CD14-positive monocyte (primary cell): ENCODE results near the gene TEX29. TPM values are rescaled to one million over a fixed set of nuclear protein-coding genes. Genes with fewer than 3 reads are reported as not detected.

Experiments used
- DNase-seq, 3 donors: peaks; one replicate each; pipeline ENCODE4 v3.0.0-alpha.2; 2011 to 2022
- H2AFZ ChIP-seq: 2 replicates; pipeline ENCODE4 v1.6.0; 2012; ENCODE audit warnings: mild to moderate bottlenecking, low read depth, low read length, inconsistent platforms; ENCODE audit not compliant: insufficient read depth, poor library complexity, severe bottlenecking
- H3K27ac ChIP-seq, 2 donors: 1 replicate in 1 of 2; 2 replicates in 1 of 2; pipeline ENCODE4 v1.5.1; 2012 to 2013; ENCODE audit warnings: low read length in 2 of 2, control low read depth in 1 of 2, inconsistent platforms in 1 of 2, low read depth in 1 of 2, mild to moderate bottlenecking in 1 of 2
- H3K27me3 ChIP-seq, 2 donors: one replicate each; pipeline versions ENCODE4 v1.6.0 to v1.6.1; 2011 to 2013; ENCODE audit warnings: low read length in 2 of 2; ENCODE audit not compliant: control insufficient read depth in 2 of 2, insufficient read depth in 2 of 2
- H3K36me3 ChIP-seq, 2 donors: replicated peaks in 1 of 2; 1 replicate in 1 of 2; 2 replicates in 1 of 2; pipeline versions ENCODE4 v1.5.1 to v1.6.1; 2012 to 2013; ENCODE audit warnings: low read length in 2 of 2, control low read depth in 1 of 2, inconsistent platforms in 1 of 2, mild to moderate bottlenecking in 1 of 2; ENCODE audit not compliant: insufficient read depth in 2 of 2, control insufficient read depth in 1 of 2
- H3K4me1 ChIP-seq, 2 donors: 1 replicate in 1 of 2; 2 replicates in 1 of 2; pipeline versions ENCODE4 v1.5.1 to v1.6.1; 2012 to 2013; ENCODE audit warnings: low read length in 2 of 2, control low read depth in 1 of 2, inconsistent platforms in 1 of 2, mild to moderate bottlenecking in 1 of 2, moderate library complexity in 1 of 2; ENCODE audit not compliant: insufficient read depth in 2 of 2, control insufficient read depth in 1 of 2
- H3K4me2 ChIP-seq: replicated peaks from 2 replicates; pipeline ENCODE3; 2012; ENCODE audit warnings: low read length, moderate library complexity, mild to moderate bottlenecking; ENCODE audit not compliant: poor library complexity, severe bottlenecking; ENCODE audit errors: extremely low read depth
- H3K4me3 ChIP-seq, 3 experiments: fragments of 200-600 bp in 1 of 3; sonication (generic) in 1 of 3; replicated peaks in 1 of 3; 1 replicate in 2 of 3; 2 replicates in 1 of 3; pipeline ENCODE4 v1.5.1; 2011 to 2013; ENCODE audit warnings: low read length in 3 of 3, mild to moderate bottlenecking in 3 of 3, control low read depth in 2 of 3, low read depth in 2 of 3, inconsistent platforms in 1 of 3, moderate library complexity in 1 of 3
- H3K79me2 ChIP-seq: 2 replicates; pipeline ENCODE4 v1.6.0; 2012; ENCODE audit warnings: mild to moderate bottlenecking, control low read depth, inconsistent platforms, low read length, moderate library complexity; ENCODE audit not compliant: insufficient read depth
- H3K9ac ChIP-seq: 2 replicates; pipeline ENCODE4 v1.6.0; 2017; ENCODE audit warnings: low read length, mild to moderate bottlenecking; ENCODE audit not compliant: insufficient read depth, poor library complexity, severe bottlenecking
- H3K9me3 ChIP-seq, 2 donors: replicated peaks in 1 of 2; 1 replicate in 1 of 2; 2 replicates in 1 of 2; pipeline versions ENCODE4 v1.5.1 to v1.6.1; 2012 to 2013; ENCODE audit warnings: low read length in 2 of 2, control low read depth in 1 of 2; ENCODE audit not compliant: control insufficient read depth in 1 of 2, insufficient read depth in 1 of 2
- H4K20me1 ChIP-seq: 2 replicates; pipeline ENCODE4 v1.6.0; 2012; ENCODE audit warnings: mild to moderate bottlenecking, low read length, control low read depth, moderate library complexity; ENCODE audit not compliant: insufficient read depth
- H3K27ac Mint-ChIP-seq, 7 donors: one replicate each; pipeline ENCODE4 v1.8.0; 2020; ENCODE audit warnings: mild to moderate bottlenecking in 7 of 7, mixed read lengths in 7 of 7, moderate library complexity in 6 of 7, inconsistent platforms in 2 of 7
- H3K27me3 Mint-ChIP-seq, 3 donors: one replicate each; pipeline ENCODE4 v1.8.0; 2021 to 2022; ENCODE audit warnings: low read depth in 3 of 3, mild to moderate bottlenecking in 3 of 3, mixed read lengths in 3 of 3, moderate library complexity in 3 of 3, inconsistent platforms in 1 of 3
- H3K36me3 Mint-ChIP-seq, 2 donors: one replicate each; pipeline ENCODE4 v1.8.0; 2020; ENCODE audit warnings: mixed read lengths in 2 of 2, inconsistent platforms in 1 of 2, mild to moderate bottlenecking in 1 of 2
- H3K4me1 Mint-ChIP-seq: one replicate; pipeline ENCODE4 v1.8.0; 2020; ENCODE audit warnings: mild to moderate bottlenecking, mixed read lengths
- H3K4me3 Mint-ChIP-seq, 2 donors: one replicate each; pipeline ENCODE4 v1.8.0; 2020; ENCODE audit warnings: mild to moderate bottlenecking in 2 of 2, mixed read lengths in 2 of 2, moderate library complexity in 1 of 2
- H3K9me3 Mint-ChIP-seq, 7 donors: one replicate each; pipeline ENCODE4 v1.8.0; 2020 to 2022; ENCODE audit warnings: mixed read lengths in 7 of 7, mild to moderate bottlenecking in 6 of 7, moderate library complexity in 6 of 7, inconsistent platforms in 2 of 7
- CTCF ChIP-seq: fragments of 200-600 bp; IDR thresholded peaks from one replicate; pipeline ENCODE4 v1.8.0; 2022; ENCODE audit warnings: antibody characterized with exemption, mild to moderate bottlenecking
- WGBS: methylation state at CpG from one replicate; pipeline ENCODE4 v1.1.5; 2013; ENCODE audit warnings: missing lambda C conversion rate; ENCODE audit not compliant: insufficient coverage; 5-methylcytosine and 5-hydroxymethylcytosine counted together
- intact Hi-C, 2 donors: fragments of 100-400 bp; cut with micrococcal nuclease; formaldehyde crosslinking; loops; one replicate each; pipeline versions ENCODE4 v1.15.0 to v1.15.1; 2023
- polyA plus RNA-seq, 3 donors: library from polyadenylated mRNA; depleted of rRNA in 1 of 3; unstranded in 2 of 3; stranded (reverse) in 1 of 3; fragments of 300-500 nt in 2 of 3; fragments of >200 nt in 1 of 3; fragmentation: Illumina TruSeq in 2 of 3; gene quantifications; 1 replicate in 2 of 3; 2 replicates in 1 of 3; pipeline ENCODE4 v1.2.3, GENCODE V29; 2012 to 2021

Gene TEX29
- polyA plus RNA-seq, 3 donors: 0.27 to 0.29 TPM; not detected in 1

GRCh38 chr13:111372651-111373425, 52.4 kb downstream of the TEX29 start:
- WGBS: 65% methylated on average over 8 of the region's 23 CpGs
- H3K27me3 ChIP-seq: no peaks in the 10 kb centered on the region
- TF ChIP-seq CTCF: no peak
- no peak overlapping the region for H3K27ac Mint-ChIP-seq
- no peaks in the 10 kb centered on the region for H3K4me1 ChIP-seq
- H3K4me1 Mint-ChIP-seq: no peaks in the 10 kb centered on the region
- intact Hi-C loops: no loop called here
- H3K9me3 Mint-ChIP-seq: peaks cover 2 to 12% (median 7%) of the 10 kb centered on the region in 7 donors
- H3K9me3 ChIP-seq: no peaks in the 10 kb centered on the region
- no peak overlapping the region for H3K4me2 ChIP-seq
- no peaks in the 10 kb centered on the region for H4K20me1 ChIP-seq
- no peaks in the 10 kb centered on the region for H3K79me2 ChIP-seq
- H3K36me3 ChIP-seq: no peaks in the 10 kb centered on the region
- peaks cover 2 to 7% (median 2%) of the 10 kb centered on the region in 3 donors for H3K27me3 Mint-ChIP-seq
- H2AFZ ChIP-seq: no peak overlapping the region
- H3K9ac ChIP-seq: no peak overlapping the region
- H3K4me3 Mint-ChIP-seq: no peak overlapping the region
- H3K27ac ChIP-seq: no peak overlapping the region
- DNase-seq: no peak
- no peaks in the 10 kb centered on the region for H3K36me3 Mint-ChIP-seq
- no peak overlapping the region for H3K4me3 ChIP-seq

GRCh38 chr13:111373486-111373885, 53.0 kb downstream of the TEX29 start:
- H3K4me3 Mint-ChIP-seq: no peak overlapping the region
- intact Hi-C loops: no loop called here
- H3K27ac Mint-ChIP-seq: no peak overlapping the region

More at GRCh38 chr13:111373486-111373885, 53.0 kb downstream of the TEX29 start:
- Histone ChIP-seq H3K4me1 (no peaks in the 10 kb centered on the region), H3K79me2 (no peaks in the 10 kb centered on the region), H3K4me3 (no peak overlapping the region), H3K36me3 (no peaks in the 10 kb centered on the region), H2AFZ (no peak overlapping the region), H3K4me2 (no peak overlapping the region), H4K20me1 (no peaks in the 10 kb centered on the region), H3K27ac (no peak overlapping the region), H3K9me3 (no peaks in the 10 kb centered on the region), H3K27me3 (no peaks in the 10 kb centered on the region), H3K9ac (no peak overlapping the region)
- no peak for DNase-seq
- WGBS: 92% methylated on average over 5 of the region's 6 CpGs
- peaks cover 2 to 9% (median 4%) of the 10 kb centered on the region in 7 donors for H3K9me3 Mint-ChIP-seq
- H3K4me1 Mint-ChIP-seq: no peaks in the 10 kb centered on the region
- H3K36me3 Mint-ChIP-seq: no peaks in the 10 kb centered on the region
- no peak for TF ChIP-seq CTCF
- H3K27me3 Mint-ChIP-seq: peaks cover 2 to 7% (median 2%) of the 10 kb centered on the region in 3 donors
